Kidney epithelial cell (primary cell): Measurements from ENCODE around the gene PTPRD. TPM values are rescaled to one million over a fixed set of nuclear protein-coding genes. Genes with fewer than 3 reads are reported as not detected.

ENCODE experiments used
- DNase-seq: peaks from one replicate; pipeline ENCODE4 v3.0.0-alpha.2; 2010; ENCODE audit warnings: low read depth
- H3K27me3 ChIP-seq: 2 replicates; pipeline ENCODE4 v1.6.0; 2011; ENCODE audit warnings: low read length; ENCODE audit not compliant: control insufficient read depth, insufficient read depth
- H3K36me3 ChIP-seq: 2 replicates; pipeline ENCODE4 v1.5.1; 2011; ENCODE audit warnings: low read length; ENCODE audit not compliant: control insufficient read depth, insufficient read depth
- H3K4me3 ChIP-seq: 2 replicates; pipeline ENCODE4 v1.5.1; 2011; ENCODE audit warnings: low read depth, mild to moderate bottlenecking, control low read depth, low read length
- total RNA-seq: library from RNA; depleted of rRNA; stranded (reverse); fragments of >200 nt; gene quantifications from 2 replicates; pipeline ENCODE4 v1.2.3, GENCODE V29; 2015
- TF ChIP-seq, protein P1 (sequence below): IDR thresholded peaks from 2 replicates; pipeline ENCODE4 v1.5.1; 2011; ENCODE audit warnings: mild to moderate bottlenecking, moderate library complexity, low read length, control low read depth, inconsistent platforms; ENCODE audit not compliant: insufficient read depth, poor library complexity, severe bottlenecking

Gene PTPRD
- total RNA-seq, 1 donor from 2014 or later, result 18.8 TPM

DNA sequence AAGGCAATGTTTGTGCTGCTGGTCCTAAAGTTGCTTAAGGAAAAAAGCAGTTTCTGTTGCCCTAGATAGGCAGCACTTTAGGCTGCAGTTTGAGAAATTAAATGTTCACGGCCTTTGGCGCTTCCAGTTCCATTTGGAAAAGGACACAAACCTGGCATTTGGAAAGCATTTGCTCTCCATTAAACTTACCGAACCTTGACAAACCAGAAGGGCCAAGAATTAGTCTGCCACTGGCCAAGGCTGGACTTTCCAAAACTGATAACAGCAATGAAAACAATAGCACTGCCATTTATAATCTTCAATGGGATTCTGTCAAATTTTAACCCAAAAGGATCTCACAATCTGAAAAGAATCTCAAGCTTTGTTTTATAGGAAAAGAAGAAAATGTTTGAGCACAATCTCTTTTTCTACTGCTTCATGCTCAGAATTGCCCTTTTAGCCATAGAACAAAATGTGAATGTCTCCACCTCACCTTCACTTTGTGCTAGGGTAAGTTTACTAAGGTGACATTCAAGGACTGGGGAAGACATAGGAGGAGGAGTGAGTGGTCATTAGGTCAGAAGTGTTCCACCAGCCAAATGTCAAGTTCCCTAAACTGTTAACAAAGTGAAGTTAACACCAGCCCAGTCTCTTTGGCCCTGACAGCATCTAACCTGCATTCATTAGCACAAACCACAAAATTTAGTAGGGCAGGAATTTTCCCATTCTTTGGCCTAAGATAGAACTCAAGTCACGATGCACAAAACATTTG lies 2229.8 kb downstream of the PTPRD start:
- no peaks in the 10 kb centered on the region for H3K36me3 ChIP-seq
- no peak for DNase-seq
- no peak overlapping the region for H3K4me3 ChIP-seq
- TF ChIP-seq, protein P1, sequence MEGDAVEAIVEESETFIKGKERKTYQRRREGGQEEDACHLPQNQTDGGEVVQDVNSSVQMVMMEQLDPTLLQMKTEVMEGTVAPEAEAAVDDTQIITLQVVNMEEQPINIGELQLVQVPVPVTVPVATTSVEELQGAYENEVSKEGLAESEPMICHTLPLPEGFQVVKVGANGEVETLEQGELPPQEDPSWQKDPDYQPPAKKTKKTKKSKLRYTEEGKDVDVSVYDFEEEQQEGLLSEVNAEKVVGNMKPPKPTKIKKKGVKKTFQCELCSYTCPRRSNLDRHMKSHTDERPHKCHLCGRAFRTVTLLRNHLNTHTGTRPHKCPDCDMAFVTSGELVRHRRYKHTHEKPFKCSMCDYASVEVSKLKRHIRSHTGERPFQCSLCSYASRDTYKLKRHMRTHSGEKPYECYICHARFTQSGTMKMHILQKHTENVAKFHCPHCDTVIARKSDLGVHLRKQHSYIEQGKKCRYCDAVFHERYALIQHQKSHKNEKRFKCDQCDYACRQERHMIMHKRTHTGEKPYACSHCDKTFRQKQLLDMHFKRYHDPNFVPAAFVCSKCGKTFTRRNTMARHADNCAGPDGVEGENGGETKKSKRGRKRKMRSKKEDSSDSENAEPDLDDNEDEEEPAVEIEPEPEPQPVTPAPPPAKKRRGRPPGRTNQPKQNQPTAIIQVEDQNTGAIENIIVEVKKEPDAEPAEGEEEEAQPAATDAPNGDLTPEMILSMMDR, result no peak
- H3K27me3 ChIP-seq, result no peaks in the 10 kb centered on the region

DNA sequence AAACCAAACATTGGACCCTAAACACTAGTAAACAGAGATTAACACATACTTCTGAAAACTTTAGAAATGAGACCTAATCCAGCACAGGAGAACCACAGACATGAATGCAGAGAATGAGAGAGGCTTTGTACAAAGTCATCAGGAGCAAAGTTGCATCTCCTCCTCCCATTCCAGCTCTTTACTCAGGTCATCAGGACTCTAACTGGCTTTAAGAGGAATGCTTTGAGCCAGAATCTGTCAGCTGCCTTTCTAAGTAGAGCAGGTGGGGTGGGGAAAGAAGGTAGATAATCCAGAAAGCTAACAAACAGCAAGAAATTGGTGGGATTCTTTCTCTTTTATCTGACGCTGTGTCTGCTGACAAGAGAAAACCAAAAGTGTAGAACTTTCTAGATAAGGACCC lies 2230.5 kb downstream of the PTPRD start:
- Histone ChIP-seq H3K36me3 (no peaks in the 10 kb centered on the region), H3K27me3 (no peaks in the 10 kb centered on the region), H3K4me3 (no peak overlapping the region)
- TF ChIP-seq, protein P1, result no peak
- no peak for DNase-seq

DNA sequence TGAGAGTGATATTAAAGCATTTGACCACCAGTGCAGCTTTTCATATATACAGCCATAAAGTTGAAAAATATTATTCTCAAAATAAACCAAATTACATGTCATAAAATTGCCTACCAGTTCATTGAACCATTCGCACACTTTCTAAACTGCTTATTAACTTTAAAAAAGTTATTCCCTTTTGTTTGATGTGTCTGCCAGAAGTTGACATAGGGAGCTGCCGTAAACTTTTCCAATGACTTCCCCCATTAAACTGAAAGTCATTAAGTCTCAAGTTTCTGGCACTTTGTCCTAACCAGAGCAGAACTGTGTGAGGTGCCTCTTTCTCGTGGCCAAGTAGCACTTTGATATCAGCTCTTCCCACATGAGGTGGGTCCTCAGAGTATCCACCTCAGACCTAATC lies 2231.2 kb downstream of the PTPRD start:
- TF ChIP-seq, protein P1, result no peak
- H3K27me3 ChIP-seq, result no peaks in the 10 kb centered on the region
- no peak overlapping the region for H3K4me3 ChIP-seq
- DNase-seq, result no peak
- H3K36me3 ChIP-seq, result no peaks in the 10 kb centered on the region

DNA sequence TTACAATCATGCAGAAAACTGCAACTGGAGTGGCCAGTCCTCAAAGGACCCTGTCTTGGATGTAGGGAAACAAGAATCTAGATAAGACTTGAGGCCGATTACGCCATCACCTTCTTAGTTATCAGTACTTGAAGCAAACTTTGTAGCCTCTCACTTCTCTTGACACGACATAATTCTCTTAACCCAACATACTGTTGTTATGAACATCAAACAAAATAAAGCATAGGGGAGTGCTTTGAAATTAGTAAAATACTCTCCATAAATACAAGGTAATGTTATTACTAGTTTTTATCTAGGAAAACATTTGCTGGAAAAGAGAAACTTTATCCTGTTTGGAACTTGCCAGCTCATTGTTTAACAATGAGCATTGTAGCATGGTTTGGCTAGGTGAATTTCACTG lies 2238.3 kb downstream of the PTPRD start:
- TF ChIP-seq, protein P1, result no peak
- Histone ChIP-seq H3K4me3 (no peak overlapping the region), H3K27me3 (no peaks in the 10 kb centered on the region), H3K36me3 (no peaks in the 10 kb centered on the region)
- DNase-seq, result no peak

DNA sequence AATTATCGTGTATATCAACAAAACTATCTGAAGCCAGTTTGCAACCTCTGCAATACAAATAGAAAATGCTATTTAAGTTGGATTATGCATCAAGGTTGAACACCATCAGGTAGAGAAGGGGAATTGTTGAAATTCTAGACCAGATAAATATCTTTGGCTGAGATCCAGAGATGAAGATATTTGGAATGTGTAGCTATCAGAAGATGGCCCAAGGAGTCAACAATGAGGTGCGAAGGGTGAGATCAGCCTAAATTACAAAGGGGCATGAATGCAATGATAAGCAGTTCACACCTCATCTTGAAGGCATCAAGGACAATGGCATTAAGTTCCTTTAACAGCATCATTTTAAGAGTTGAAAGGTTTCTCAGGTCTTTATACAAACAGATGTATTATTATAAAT lies 2241.1 kb downstream of the PTPRD start:
- TF ChIP-seq, protein P1, result no peak
- no peak overlapping the region for H3K4me3 ChIP-seq
- H3K27me3 ChIP-seq, result no peaks in the 10 kb centered on the region
- H3K36me3 ChIP-seq, result no peaks in the 10 kb centered on the region
- DNase-seq, result no peak
